ENCODE measurements around the gene IL20.

The IL20 gene

GRCh38 chr1:206863266-206863665 lies 2.2 kb upstream of the IL20 start:
- no peak for TF ChIP-seq CTCF (IDR thresholded peaks at IDR 0.05; ENCODE audit: low read depth, low read length)
- peaks cover 94% of the 10 kb centered on the region for H3K27me3 ChIP-seq (ENCODE audit: insufficient read depth, low read depth, severe bottlenecking)

GRCh38 chr1:206866062-206866461 lies 639 bp downstream of the IL20 start:
- Histone ChIP-seq H3K27ac (no peak overlapping the region), H3K36me3 (no peaks in the 10 kb centered on the region), H3K27me3 (ENCODE audit: insufficient read depth, low read depth, severe bottlenecking) (peaks cover 92% of the 10 kb centered on the region), H3K9me3 (ENCODE audit: severe bottlenecking) (no peaks in the 10 kb centered on the region), H3K4me3 (ENCODE audit: low read depth, low read length) (no peak overlapping the region)
- TF ChIP-seq CTCF (IDR thresholded peaks at IDR 0.05; ENCODE audit: low read depth, low read length), result no peak
- DNase-seq, result no peak

More at GRCh38 chr1:206863266-206863665, 2.2 kb upstream of the IL20 start:
- no peaks in the 10 kb centered on the region for H3K36me3 ChIP-seq
- no peak overlapping the region for H3K4me3 ChIP-seq (ENCODE audit: low read depth, low read length)
- H3K27ac ChIP-seq, result no peak overlapping the region
- no peak for DNase-seq
- no peaks in the 10 kb centered on the region for H3K9me3 ChIP-seq (ENCODE audit: severe bottlenecking)

DNA sequence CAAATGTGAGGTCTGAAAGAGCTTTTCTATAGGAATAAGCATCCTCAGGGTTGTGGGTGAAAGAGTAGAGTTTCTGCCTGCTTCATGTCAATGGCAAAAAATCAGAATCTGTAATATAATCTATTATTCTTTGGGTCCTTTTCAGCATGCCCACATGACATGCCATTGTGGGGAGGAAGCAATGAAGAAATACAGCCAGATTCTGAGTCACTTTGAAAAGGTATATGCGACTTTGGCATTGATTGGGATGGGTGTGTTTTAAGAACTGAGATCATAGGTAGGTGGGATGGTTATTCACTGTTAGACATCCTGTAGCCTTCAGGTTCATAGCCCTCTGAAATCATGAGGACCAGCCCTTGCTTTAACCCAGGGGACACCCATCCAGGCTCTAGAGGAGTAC lies 1.8 kb downstream of the IL20 start:
- no peaks in the 10 kb centered on the region for H3K36me3 ChIP-seq
- TF ChIP-seq CTCF (IDR thresholded peaks at IDR 0.05; ENCODE audit: low read depth, low read length), result no peak
- peaks cover 92% of the 10 kb centered on the region for H3K27me3 ChIP-seq (ENCODE audit: insufficient read depth, low read depth, severe bottlenecking)
- H3K27ac ChIP-seq, result no peak overlapping the region
- DNase-seq, result no peak
- no peak overlapping the region for H3K4me3 ChIP-seq (ENCODE audit: low read depth, low read length)
- peaks cover 6% of the 10 kb centered on the region for H3K9me3 ChIP-seq (ENCODE audit: severe bottlenecking)

DNA sequence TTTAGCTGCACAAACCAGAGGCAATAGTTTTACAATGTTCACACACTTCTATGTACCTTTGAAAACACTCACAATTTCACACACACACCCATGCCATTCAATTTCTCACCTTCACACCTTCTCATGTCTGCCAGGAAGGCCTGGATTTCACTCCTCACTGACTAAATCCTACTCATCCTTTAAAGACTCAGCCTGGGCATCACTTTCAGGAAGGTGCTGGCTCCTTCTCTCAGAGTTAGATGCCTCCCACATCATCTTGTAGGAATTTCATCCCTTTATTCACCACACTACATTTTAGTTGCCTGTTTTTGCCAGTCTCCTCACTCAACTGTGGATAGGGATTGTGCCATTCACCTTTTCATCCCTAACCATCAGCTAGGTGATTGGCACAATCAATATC lies 2.3 kb downstream of the IL20 start:
- no peak for TF ChIP-seq CTCF (IDR thresholded peaks at IDR 0.05; ENCODE audit: low read depth, low read length)
- no peaks in the 10 kb centered on the region for H3K36me3 ChIP-seq
- H3K27ac ChIP-seq, result no peak overlapping the region
- no peak overlapping the region for H3K4me3 ChIP-seq (ENCODE audit: low read depth, low read length)
- peaks cover 11% of the 10 kb centered on the region for H3K9me3 ChIP-seq (ENCODE audit: severe bottlenecking)
- peaks cover 92% of the 10 kb centered on the region for H3K27me3 ChIP-seq (ENCODE audit: insufficient read depth, low read depth, severe bottlenecking)
- no peak for DNase-seq

GRCh38 chr1:206868264-206868663 lies 2.8 kb downstream of the IL20 start:
- H3K27me3 ChIP-seq (ENCODE audit: insufficient read depth, low read depth, severe bottlenecking), result peaks cover 92% of the 10 kb centered on the region
- no peak for TF ChIP-seq CTCF (IDR thresholded peaks at IDR 0.05; ENCODE audit: low read depth, low read length)
- H3K27ac ChIP-seq, result no peak overlapping the region
- H3K9me3 ChIP-seq (ENCODE audit: severe bottlenecking), result peaks cover 13% of the 10 kb centered on the region
- H3K36me3 ChIP-seq, result no peaks in the 10 kb centered on the region
- H3K4me3 ChIP-seq (ENCODE audit: low read depth, low read length), result no peak overlapping the region
- DNase-seq, result no peak

GRCh38 chr1:206872139-206872538 lies 6.7 kb downstream of the IL20 start:
- peaks cover 78% of the 10 kb centered on the region for H3K27me3 ChIP-seq (ENCODE audit: insufficient read depth, low read depth, severe bottlenecking)
- no peak overlapping the region for H3K27ac ChIP-seq
- no peak overlapping the region for H3K4me3 ChIP-seq (ENCODE audit: low read depth, low read length)
- H3K9me3 ChIP-seq (ENCODE audit: severe bottlenecking), result peaks cover 27% of the 10 kb centered on the region
- H3K36me3 ChIP-seq, result no peaks in the 10 kb centered on the region
- TF ChIP-seq CTCF (IDR thresholded peaks at IDR 0.05; ENCODE audit: low read depth, low read length), result no peak
- DNase-seq, result no peak
